DND-41 (cell line): Measurements from ENCODE around the gene MACROD2.

Source experiments
- ATAC-seq: fragments of 200-7000 bp; cut with Tn5 transposase; 3 replicates; pipeline ENCODE4 v1.9.1; 2021; ENCODE audit warnings: low read depth; ENCODE audit not compliant: insufficient read depth
- DNase-seq: peaks from one replicate; pipeline ENCODE4 v3.0.0-alpha.2; 2020
- H2AFZ ChIP-seq: 2 replicates; pipeline ENCODE4 v1.6.0; 2012; ENCODE audit warnings: low read depth, low read length
- H3K27ac ChIP-seq: 2 replicates; pipeline ENCODE4 v1.5.1; 2012; ENCODE audit warnings: low read length, inconsistent platforms
- H3K27me3 ChIP-seq: fragments of 200-600 bp; sonication (generic); 2 replicates; pipeline ENCODE4 v1.6.0; 2012; ENCODE audit warnings: low read length, mild to moderate bottlenecking, inconsistent platforms; ENCODE audit not compliant: insufficient read depth, poor library complexity
- H3K36me3 ChIP-seq: 2 replicates; pipeline ENCODE4 v1.5.1; 2012; ENCODE audit warnings: low read length, inconsistent platforms; ENCODE audit not compliant: insufficient read depth
- H3K4me1 ChIP-seq: 2 replicates; pipeline ENCODE4 v1.5.1; 2012; ENCODE audit warnings: mild to moderate bottlenecking, low read length; ENCODE audit not compliant: insufficient read depth
- H3K4me2 ChIP-seq: 2 replicates; pipeline ENCODE4 v1.6.0; 2012; ENCODE audit warnings: mild to moderate bottlenecking, moderate library complexity, low read length, inconsistent platforms; ENCODE audit not compliant: insufficient read depth
- H3K4me3 ChIP-seq, 2 experiments: fragments of 200-600 bp in 1 of 2; shearing (Covaris generic) in 1 of 2; 2 replicates each; pipeline ENCODE4 v1.5.1; 2012 to 2016; ENCODE audit warnings: inconsistent platforms in 2 of 2, low read length in 2 of 2, mild to moderate bottlenecking in 2 of 2, low read depth in 1 of 2, moderate library complexity in 1 of 2
- H3K79me2 ChIP-seq: 2 replicates; pipeline ENCODE4 v1.6.0; 2012; ENCODE audit warnings: low read length, inconsistent platforms; ENCODE audit not compliant: insufficient read depth
- H3K9ac ChIP-seq: 2 replicates; pipeline ENCODE4 v1.6.0; 2012; ENCODE audit warnings: low read depth, mild to moderate bottlenecking, inconsistent platforms, low read length, moderate library complexity
- H3K9me3 ChIP-seq: 2 replicates; pipeline ENCODE4 v1.5.1; 2012; ENCODE audit warnings: low read length, moderate library complexity, mild to moderate bottlenecking, inconsistent platforms; ENCODE audit not compliant: insufficient read depth, severe bottlenecking
- H4K20me1 ChIP-seq: 2 replicates; pipeline ENCODE4 v1.6.0; 2012; ENCODE audit warnings: low read length; ENCODE audit not compliant: insufficient read depth
- EZH2 ChIP-seq: IDR thresholded peaks from 3 replicates; pipeline ENCODE4 v1.6.1; 2012; ENCODE audit warnings: borderline replicate concordance, low read depth, mild to moderate bottlenecking, moderate library complexity, low read length, inconsistent platforms; ENCODE audit not compliant: severe bottlenecking
- TF ChIP-seq, protein P1 (sequence below): IDR thresholded peaks from 2 replicates; pipeline ENCODE4 v1.5.1; 2012; ENCODE audit warnings: borderline replicate concordance, low read length, moderate library complexity, mild to moderate bottlenecking; ENCODE audit not compliant: poor library complexity, severe bottlenecking; ENCODE audit errors: extremely low read depth

MACROD2 gene

DNA sequence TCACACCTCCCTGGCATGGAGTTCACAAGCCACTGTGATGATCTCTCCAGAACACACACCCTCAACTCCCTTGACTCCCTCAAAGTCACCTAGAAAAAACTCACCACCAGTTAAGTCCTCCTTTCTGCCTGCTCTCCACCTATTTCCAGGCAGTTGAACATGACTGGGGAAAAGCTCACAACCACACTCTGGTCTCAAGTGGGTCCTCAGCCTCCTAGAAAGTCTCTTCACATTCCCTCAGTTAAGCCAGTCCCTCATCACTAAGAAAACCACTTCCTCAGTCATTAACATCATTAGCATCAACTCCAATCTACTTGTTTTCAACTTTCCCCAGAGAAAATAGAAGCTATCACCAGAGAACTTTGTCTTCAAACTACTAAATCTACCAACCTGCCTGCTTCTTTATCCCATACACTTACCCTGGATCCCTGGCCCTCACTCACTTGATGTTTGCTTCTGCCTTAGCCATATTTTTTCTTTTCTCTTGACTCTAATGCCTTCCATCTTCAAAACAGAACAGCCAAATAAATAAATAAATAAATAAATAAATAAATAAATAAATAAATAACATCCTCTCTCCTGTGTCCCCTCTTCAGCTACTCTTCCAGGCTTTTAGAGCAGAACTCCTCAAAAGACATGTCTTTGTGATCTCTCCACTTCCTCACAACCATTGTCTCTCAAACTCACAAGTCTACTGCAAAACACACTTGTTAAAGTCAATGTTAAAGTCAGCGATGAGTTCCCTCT lies 1084.5 kb downstream of the MACROD2 start:
- DNase-seq (no peak), ATAC-seq (peak; percentile 56; the same call in 2 of the 3 replicates)
- 0 out of 2 replicates have a peak overlapping the region, but pooled peaks have one; percentile 15 for H2AFZ ChIP-seq
- H3K36me3 ChIP-seq = no peaks in the 10 kb centered on the region
- no peaks in the 10 kb centered on the region for H3K9me3 ChIP-seq
- TF ChIP-seq EZH2 = no peak
- TF ChIP-seq, protein P1, sequence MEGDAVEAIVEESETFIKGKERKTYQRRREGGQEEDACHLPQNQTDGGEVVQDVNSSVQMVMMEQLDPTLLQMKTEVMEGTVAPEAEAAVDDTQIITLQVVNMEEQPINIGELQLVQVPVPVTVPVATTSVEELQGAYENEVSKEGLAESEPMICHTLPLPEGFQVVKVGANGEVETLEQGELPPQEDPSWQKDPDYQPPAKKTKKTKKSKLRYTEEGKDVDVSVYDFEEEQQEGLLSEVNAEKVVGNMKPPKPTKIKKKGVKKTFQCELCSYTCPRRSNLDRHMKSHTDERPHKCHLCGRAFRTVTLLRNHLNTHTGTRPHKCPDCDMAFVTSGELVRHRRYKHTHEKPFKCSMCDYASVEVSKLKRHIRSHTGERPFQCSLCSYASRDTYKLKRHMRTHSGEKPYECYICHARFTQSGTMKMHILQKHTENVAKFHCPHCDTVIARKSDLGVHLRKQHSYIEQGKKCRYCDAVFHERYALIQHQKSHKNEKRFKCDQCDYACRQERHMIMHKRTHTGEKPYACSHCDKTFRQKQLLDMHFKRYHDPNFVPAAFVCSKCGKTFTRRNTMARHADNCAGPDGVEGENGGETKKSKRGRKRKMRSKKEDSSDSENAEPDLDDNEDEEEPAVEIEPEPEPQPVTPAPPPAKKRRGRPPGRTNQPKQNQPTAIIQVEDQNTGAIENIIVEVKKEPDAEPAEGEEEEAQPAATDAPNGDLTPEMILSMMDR = no peak
- H3K4me1 ChIP-seq = peaks cover 10% of the 10 kb centered on the region
- H3K9ac ChIP-seq = no peak overlapping the region
- no peak overlapping the region for H3K4me3 ChIP-seq
- H3K27ac ChIP-seq = peak overlapping the region; percentile 13; the same call in 1 of the 2 replicates
- no peak overlapping the region for H3K4me2 ChIP-seq
- no peaks in the 10 kb centered on the region for H3K27me3 ChIP-seq
- H3K79me2 ChIP-seq = no peaks in the 10 kb centered on the region
- no peaks in the 10 kb centered on the region for H4K20me1 ChIP-seq

DNA sequence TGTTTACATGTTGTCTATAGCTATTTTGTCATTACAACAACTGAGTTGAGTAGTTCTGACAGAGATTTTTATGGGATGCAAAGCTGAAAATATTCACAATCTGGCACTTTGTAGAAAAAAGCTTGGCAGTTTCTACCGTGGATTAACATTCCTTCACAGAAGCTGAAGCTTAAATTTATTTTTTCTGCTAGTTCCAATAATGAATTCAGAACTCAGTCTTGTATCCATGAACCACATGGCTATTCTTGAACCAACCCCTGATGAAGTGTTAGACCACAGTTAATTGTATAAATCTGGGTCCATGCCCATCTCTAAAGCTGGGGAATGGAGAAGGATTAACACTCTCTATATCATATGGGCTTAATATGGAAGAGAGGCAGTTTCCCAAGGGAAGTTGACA lies 1085.9 kb downstream of the MACROD2 start:
- no peaks in the 10 kb centered on the region for H3K9me3 ChIP-seq
- TF ChIP-seq EZH2 = no peak
- TF ChIP-seq, protein P1 = no peak
- no peak overlapping the region for H2AFZ ChIP-seq
- H4K20me1 ChIP-seq = no peaks in the 10 kb centered on the region
- no peak overlapping the region for H3K4me3 ChIP-seq
- H3K27me3 ChIP-seq = no peaks in the 10 kb centered on the region
- ATAC-seq (no peak), DNase-seq (no peak)
- H3K9ac ChIP-seq = no peak overlapping the region
- H3K79me2 ChIP-seq = no peaks in the 10 kb centered on the region
- H3K4me2 ChIP-seq = no peak overlapping the region
- peaks cover 10% of the 10 kb centered on the region for H3K4me1 ChIP-seq
- no peaks in the 10 kb centered on the region for H3K36me3 ChIP-seq
- H3K27ac ChIP-seq = no peak overlapping the region

DNA sequence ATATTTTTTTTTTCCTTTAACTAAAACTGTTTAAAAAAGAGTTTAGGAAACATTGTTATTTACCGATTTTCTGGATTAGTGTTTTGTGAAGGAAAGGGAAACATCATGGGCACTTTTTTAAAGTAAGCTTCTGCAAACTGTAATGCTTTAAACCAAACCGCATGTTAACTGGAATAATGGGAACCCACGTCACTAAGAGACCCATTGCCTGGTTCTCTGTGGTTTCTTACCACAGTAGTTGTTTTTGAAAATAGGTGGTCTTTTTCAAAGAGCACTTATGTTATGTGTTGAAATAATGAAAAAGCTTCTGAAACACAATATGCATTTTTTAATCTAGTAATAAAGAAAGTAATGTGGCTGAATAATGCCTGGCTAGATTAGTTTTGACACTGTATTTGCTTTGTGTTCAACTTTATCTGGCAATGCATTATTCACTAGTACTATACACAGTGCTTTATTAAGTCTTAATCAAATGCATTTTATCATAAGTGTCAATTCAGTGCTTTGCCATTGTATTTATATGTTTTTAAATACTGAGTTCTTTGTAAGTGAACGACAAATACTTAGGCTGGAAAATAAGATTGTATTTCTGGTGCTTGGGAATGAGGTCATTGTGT lies 1096.2 kb downstream of the MACROD2 start:
- TF ChIP-seq, protein P1 = no peak
- TF ChIP-seq EZH2 = no peak
- Histone ChIP-seq H2AFZ (no peak overlapping the region), H3K4me2 (peak overlapping the region; percentile 49), H3K4me1 (peaks cover 19% of the 10 kb centered on the region), H3K79me2 (no peaks in the 10 kb centered on the region), H3K27me3 (no peaks in the 10 kb centered on the region), H4K20me1 (no peaks in the 10 kb centered on the region), H3K36me3 (no peaks in the 10 kb centered on the region), H3K9me3 (no peaks in the 10 kb centered on the region), H3K4me3 (peak overlapping the region in 1 of 2 experiments; percentile 2; a peak in 1 of 4 replicates), H3K27ac (peak overlapping the region; percentile 64), H3K9ac (peak overlapping the region; percentile 9; the same call in 1 of the 2 replicates)
- DNase-seq (peak; percentile 52), ATAC-seq (peak; percentile 95)
